Measurements from ENCODE around the gene BASP1.
A peak's percentile ranks its signal among the peaks of the same experiment; 100 is the strongest.

Gene BASP1

GRCh38 chr5:17185349-17185748, 32.1 kb upstream of the BASP1 start:
- TF ChIP-seq, protein P1, sequence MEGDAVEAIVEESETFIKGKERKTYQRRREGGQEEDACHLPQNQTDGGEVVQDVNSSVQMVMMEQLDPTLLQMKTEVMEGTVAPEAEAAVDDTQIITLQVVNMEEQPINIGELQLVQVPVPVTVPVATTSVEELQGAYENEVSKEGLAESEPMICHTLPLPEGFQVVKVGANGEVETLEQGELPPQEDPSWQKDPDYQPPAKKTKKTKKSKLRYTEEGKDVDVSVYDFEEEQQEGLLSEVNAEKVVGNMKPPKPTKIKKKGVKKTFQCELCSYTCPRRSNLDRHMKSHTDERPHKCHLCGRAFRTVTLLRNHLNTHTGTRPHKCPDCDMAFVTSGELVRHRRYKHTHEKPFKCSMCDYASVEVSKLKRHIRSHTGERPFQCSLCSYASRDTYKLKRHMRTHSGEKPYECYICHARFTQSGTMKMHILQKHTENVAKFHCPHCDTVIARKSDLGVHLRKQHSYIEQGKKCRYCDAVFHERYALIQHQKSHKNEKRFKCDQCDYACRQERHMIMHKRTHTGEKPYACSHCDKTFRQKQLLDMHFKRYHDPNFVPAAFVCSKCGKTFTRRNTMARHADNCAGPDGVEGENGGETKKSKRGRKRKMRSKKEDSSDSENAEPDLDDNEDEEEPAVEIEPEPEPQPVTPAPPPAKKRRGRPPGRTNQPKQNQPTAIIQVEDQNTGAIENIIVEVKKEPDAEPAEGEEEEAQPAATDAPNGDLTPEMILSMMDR (IDR thresholded peaks at IDR 0.05; ENCODE audit: low read depth, low read length): no peak

DNA sequence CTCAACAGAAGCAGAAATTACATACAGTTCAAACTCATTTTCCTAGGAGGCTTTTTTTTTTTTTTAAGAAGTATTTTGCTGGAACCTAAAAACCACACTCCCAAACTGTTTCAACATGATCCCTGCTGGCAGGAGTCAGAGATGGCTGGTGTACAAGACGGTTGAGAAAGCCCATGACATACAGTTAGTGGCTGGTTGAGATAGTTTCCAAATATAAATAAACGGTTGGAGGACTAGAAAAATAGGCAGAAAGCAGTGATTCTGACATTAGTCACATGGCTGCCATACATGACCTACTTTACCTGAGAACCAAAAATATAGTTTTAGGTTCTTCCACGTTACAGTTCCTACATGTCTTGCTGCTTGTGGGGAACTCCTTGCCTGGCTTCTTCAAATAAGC, 31.7 kb upstream of the BASP1 start:
- H3K4me3 ChIP-seq (replicated peaks in 1 of 2; ENCODE audit: low read depth in 2 of 2, low read length in 2 of 2): no peak overlapping the region
- peak; percentile 96 for DNase-seq (ENCODE audit: low read depth in 2 of 2)
- TF ChIP-seq, protein P1 (IDR thresholded peaks at IDR 0.05; ENCODE audit: low read depth, low read length): no peak

More at GRCh38 chr5:17185349-17185748, 32.1 kb upstream of the BASP1 start:
- H3K4me3 ChIP-seq (replicated peaks in 1 of 2; ENCODE audit: low read depth in 2 of 2, low read length in 2 of 2): no peak overlapping the region
- no peak for DNase-seq (ENCODE audit: low read depth in 2 of 2)

DNA sequence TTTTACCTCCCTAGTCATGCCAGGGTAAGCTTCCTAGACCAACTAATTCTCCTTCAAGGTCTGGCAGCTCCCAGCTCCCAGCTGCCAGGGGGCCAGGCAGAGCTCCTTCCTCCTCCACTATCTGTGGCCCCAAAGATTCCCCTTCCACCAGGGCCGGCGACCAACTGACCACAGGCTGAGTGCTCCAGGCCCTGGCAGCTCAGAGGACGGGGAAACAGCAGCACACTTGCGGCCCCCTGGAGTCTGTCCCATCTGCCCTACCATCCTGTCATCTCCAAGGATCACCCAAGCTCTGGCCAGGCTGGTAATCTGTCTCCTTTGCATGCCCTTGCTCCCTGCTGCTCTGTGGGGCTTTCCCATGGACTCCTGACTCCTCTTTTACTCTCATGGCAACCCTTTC, 31.2 kb upstream of the BASP1 start:
- H3K4me3 ChIP-seq (replicated peaks in 1 of 2; ENCODE audit: low read depth in 2 of 2, low read length in 2 of 2): no peak overlapping the region
- TF ChIP-seq, protein P1 (IDR thresholded peaks at IDR 0.05; ENCODE audit: low read depth, low read length): no peak
- peak in 1 of 2 donors; percentile 13 for DNase-seq (ENCODE audit: low read depth in 2 of 2)

DNA sequence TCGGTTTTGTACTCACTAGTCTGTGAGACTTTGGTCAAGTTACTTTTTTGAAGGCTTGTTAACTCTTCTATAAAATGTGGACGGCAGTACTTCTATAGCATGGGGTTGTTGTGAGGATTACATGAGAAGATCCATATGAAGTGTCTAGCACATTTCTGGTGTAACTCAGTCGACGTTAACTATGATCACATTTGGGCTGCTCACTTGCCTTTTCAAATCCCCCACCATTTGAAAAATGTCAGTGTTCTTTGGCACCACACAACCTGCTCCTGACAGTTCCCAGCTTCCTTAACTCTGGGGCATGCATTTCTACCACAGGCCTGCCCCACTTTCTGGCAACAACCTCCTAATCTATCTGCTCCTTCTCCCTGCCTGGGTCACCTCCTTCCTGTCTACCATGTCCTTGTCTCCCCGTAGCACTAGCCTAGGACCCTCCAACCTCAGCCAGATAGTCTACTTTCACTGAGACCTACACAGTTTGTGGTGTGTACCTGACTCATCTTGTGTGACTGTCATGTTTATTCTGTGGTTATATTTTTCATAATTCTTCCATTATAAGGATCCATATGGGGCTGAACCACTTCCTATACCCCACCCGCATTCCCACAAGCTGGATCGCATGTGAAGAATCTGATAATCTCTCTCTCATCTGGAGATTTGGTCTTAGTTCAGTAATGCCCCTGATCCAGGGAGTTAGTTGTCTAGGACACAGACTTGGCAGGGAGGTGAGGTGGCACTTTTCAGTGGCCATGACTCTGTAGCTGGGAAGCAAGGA, 30.2 kb upstream of the BASP1 start:
- no peak overlapping the region for H3K4me3 ChIP-seq (replicated peaks in 1 of 2; ENCODE audit: low read depth in 2 of 2, low read length in 2 of 2)
- DNase-seq (ENCODE audit: low read depth in 2 of 2): peak in 1 of 2 donors; percentile 39
- TF ChIP-seq, protein P1 (IDR thresholded peaks at IDR 0.05; ENCODE audit: low read depth, low read length): no peak

GRCh38 chr5:17187786-17188170, 29.7 kb upstream of the BASP1 start:
- no peak overlapping the region for H3K4me3 ChIP-seq (replicated peaks in 1 of 2; ENCODE audit: low read depth in 2 of 2, low read length in 2 of 2)
- no peak for DNase-seq (ENCODE audit: low read depth in 2 of 2)
- TF ChIP-seq, protein P1 (IDR thresholded peaks at IDR 0.05; ENCODE audit: low read depth, low read length): no peak

GRCh38 chr5:17189381-17190036, 27.9 kb upstream of the BASP1 start:
- H3K4me3 ChIP-seq (replicated peaks in 1 of 2; ENCODE audit: low read depth in 2 of 2, low read length in 2 of 2): no peak overlapping the region
- TF ChIP-seq, protein P1 (IDR thresholded peaks at IDR 0.05; ENCODE audit: low read depth, low read length): peak; percentile 77
- peak; percentile 89 to 91 for DNase-seq (ENCODE audit: low read depth in 2 of 2)

Measured in cardiac fibroblast (primary cell).